DOHH2 (cell line): Measurements from ENCODE around the gene SH3BP5L.

Source experiments
- EZH2phosphoT487 ChIP-seq: fragments of 200-600 bp; sonication (generic); IDR thresholded peaks from 2 replicates; pipeline ENCODE4 v1.6.1; 2017; ENCODE audit warnings: borderline replicate concordance, mild to moderate bottlenecking, antibody characterized with exemption, low read length, moderate library complexity, mixed read lengths
- TF ChIP-seq, protein P1 (sequence below): fragments of 200-600 bp; sonication (generic); IDR thresholded peaks from one replicate; pipeline ENCODE4 v1.5.1; 2014; ENCODE audit warnings: antibody characterized with exemption, mild to moderate bottlenecking, low read depth, low read length; ENCODE audit not compliant: poor library complexity, severe bottlenecking

GRCh38 chr1:248790456-248790855 lies 35.3 kb downstream of the SH3BP5L start:
- TF ChIP-seq, protein P1, sequence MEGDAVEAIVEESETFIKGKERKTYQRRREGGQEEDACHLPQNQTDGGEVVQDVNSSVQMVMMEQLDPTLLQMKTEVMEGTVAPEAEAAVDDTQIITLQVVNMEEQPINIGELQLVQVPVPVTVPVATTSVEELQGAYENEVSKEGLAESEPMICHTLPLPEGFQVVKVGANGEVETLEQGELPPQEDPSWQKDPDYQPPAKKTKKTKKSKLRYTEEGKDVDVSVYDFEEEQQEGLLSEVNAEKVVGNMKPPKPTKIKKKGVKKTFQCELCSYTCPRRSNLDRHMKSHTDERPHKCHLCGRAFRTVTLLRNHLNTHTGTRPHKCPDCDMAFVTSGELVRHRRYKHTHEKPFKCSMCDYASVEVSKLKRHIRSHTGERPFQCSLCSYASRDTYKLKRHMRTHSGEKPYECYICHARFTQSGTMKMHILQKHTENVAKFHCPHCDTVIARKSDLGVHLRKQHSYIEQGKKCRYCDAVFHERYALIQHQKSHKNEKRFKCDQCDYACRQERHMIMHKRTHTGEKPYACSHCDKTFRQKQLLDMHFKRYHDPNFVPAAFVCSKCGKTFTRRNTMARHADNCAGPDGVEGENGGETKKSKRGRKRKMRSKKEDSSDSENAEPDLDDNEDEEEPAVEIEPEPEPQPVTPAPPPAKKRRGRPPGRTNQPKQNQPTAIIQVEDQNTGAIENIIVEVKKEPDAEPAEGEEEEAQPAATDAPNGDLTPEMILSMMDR, result no peak
- TF ChIP-seq EZH2phosphoT487, result no peak
